Measurements from ENCODE around the gene GYPC. TPM values are rescaled to one million over a fixed set of nuclear protein-coding genes. Genes with fewer than 3 reads are reported as not detected.

The GYPC gene
- total RNA-seq, 1 experiment from 2014 or later = 13.6 TPM

GRCh38 chr2:126671488-126671887, 15.5 kb downstream of the GYPC start:
- no peak for TF ChIP-seq CTCF (conservative IDR thresholded peaks at IDR 0.05)

More at GRCh38 chr2:126671488-126671887, 15.5 kb downstream of the GYPC start:
- Histone ChIP-seq H3K9me3 (ENCODE audit: control insufficient read depth, low read depth, low read length) (peaks cover 9% of the 10 kb centered on the region), H4K8ac (replicated peaks; ENCODE audit: insufficient read length, low read depth, low read length) (no peak overlapping the region), H4K20me1 (ENCODE audit: control insufficient read depth, insufficient read depth, insufficient read length) (no peaks in the 10 kb centered on the region), H3K79me1 (ENCODE audit: insufficient read depth, low read depth, low read length, poor library complexity, severe bottlenecking) (no peaks in the 10 kb centered on the region), H3K23ac (ENCODE audit: insufficient read length, low read depth, low read length) (no peak overlapping the region), H3K23me2 (ENCODE audit: insufficient read length, low read depth, low read length, poor library complexity, severe bottlenecking) (no peaks in the 10 kb centered on the region), H3T11ph (ENCODE audit: low read length) (no peak overlapping the region), H3K27me3 (ENCODE audit: insufficient read depth, low read length) (no peaks in the 10 kb centered on the region), H3K9ac (ENCODE audit: extremely low read depth, insufficient read length, low read length) (no peak overlapping the region), H2BK15ac (ENCODE audit: low read depth, low read length) (no peak overlapping the region), H4K91ac (ENCODE audit: insufficient read length, low read depth, low read length) (no peak overlapping the region), H3K79me2 (ENCODE audit: insufficient read depth, low read length) (no peaks in the 10 kb centered on the region), H2BK20ac (ENCODE audit: low read depth, low read length, poor library complexity, severe bottlenecking) (no peak overlapping the region), H3K4me2 (ENCODE audit: insufficient read depth, insufficient read length, low read length) (no peak overlapping the region), H2BK120ac (ENCODE audit: low read depth, low read length, poor library complexity, severe bottlenecking) (no peak overlapping the region), H2BK12ac (ENCODE audit: insufficient read length, low read depth, low read length) (no peak overlapping the region), H3K56ac (ENCODE audit: insufficient read length, low read depth, low read length) (no peak overlapping the region), H2AFZ (ENCODE audit: low read length) (no peak overlapping the region), H2BK5ac (ENCODE audit: insufficient read length, low read length) (no peak overlapping the region), H4K5ac (ENCODE audit: insufficient read length, low read depth, low read length) (no peak overlapping the region), H2AK5ac (ENCODE audit: insufficient read length, low read length) (no peak overlapping the region), H3K4me1 (ENCODE audit: insufficient read depth, low read length) (no peaks in the 10 kb centered on the region), H3K27ac (ENCODE audit: insufficient read length, low read depth, low read length) (no peak overlapping the region), H3K18ac (ENCODE audit: insufficient read length, low read depth, low read length) (no peak overlapping the region), H3K14ac (ENCODE audit: insufficient read depth, low read length) (no peak overlapping the region; the same call in 1 of the 2 replicates), H3K4ac (ENCODE audit: low read depth, low read length) (no peak overlapping the region)
- no CpG with 5 or more reads among the region's 7 CpGs for WGBS (ENCODE audit: extremely low coverage, insufficient read length, low lambda C conversion rate)
- Mint-ChIP-seq H3K9me3 (peaks cover 18 to 19% of the 10 kb centered on the region in 2 experiments), H3K4me1 (no peaks in the 10 kb centered on the region; a peak in 1 of 4 replicates), H3K4me3 (no peak overlapping the region), H3K27ac (no peak overlapping the region), H3K36me3 (ENCODE audit: insufficient read depth in 1 of 3, low read depth in 3 of 3) (peaks cover 13 to 19% (median 19%) of the 10 kb centered on the region in 3 experiments), H3K27me3 (ENCODE audit: low read depth) (no peaks in the 10 kb centered on the region; the same call in none of the 2 replicates)
- DNase-seq = no peak
